ENCODE results near the gene METTL5. TPM values are rescaled to one million over a fixed set of nuclear protein-coding genes. Genes with fewer than 3 reads are reported as not detected.

The METTL5 gene
- total RNA-seq, 1 experiment from 2014 or later, result 97.3 TPM

DNA sequence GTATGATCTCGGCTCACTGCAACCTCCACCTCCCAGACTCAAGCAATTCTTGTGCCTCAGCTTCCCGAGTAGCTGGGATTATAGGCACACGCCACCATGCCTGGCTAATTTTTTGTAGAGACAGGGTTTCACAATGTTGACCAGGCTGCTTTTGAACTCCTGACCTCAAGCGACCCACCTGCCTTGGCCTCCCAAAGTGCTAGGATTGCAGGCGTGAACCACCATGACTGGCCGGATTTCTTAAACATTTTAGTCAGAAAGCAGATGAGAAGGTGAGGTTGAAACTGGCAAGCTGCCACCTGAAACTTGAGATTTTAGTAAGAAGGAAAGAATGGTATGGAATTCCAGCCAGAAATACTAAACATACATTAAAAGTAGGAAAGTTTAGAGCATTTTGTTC, 59.2 kb downstream of the METTL5 start:
- POLR2A ChIA-PET (ENCODE audit: low non-redundant PET), result no interaction called here
- TF ChIP-seq CTCF (conservative IDR thresholded peaks at IDR 0.05; ENCODE audit: low read depth, low read length) (no peak), EZH2 (IDR thresholded peaks at IDR 0.05; ENCODE audit: borderline replicate concordance, low read depth, low read length, poor library complexity, severe bottlenecking) (no peak)
- no peak for DNase-seq (ENCODE audit: low spot score)
- Histone ChIP-seq H3K27me3 (replicated peaks; ENCODE audit: insufficient read depth, low read depth, low read length, poor library complexity) (no peaks in the 10 kb centered on the region), H3K4me1 (ENCODE audit: insufficient read depth, low read length, poor library complexity, severe bottlenecking) (no peaks in the 10 kb centered on the region), H3K4me3 (ENCODE audit: low read depth, low read length, poor library complexity, severe bottlenecking) (no peak overlapping the region), H3K27ac (ENCODE audit: low read depth, low read length, poor library complexity, severe bottlenecking) (no peak overlapping the region), H3K9me3 (ENCODE audit: low read depth, low read length, poor library complexity, severe bottlenecking) (no peaks in the 10 kb centered on the region), H3K36me3 (ENCODE audit: insufficient read depth, low read length, poor library complexity, severe bottlenecking) (no peaks in the 10 kb centered on the region)
- no TSS peak for BruUV-seq (replicated peaks)
- CTCF ChIA-PET, result no interaction called here
- intact Hi-C loops (cut with micrococcal nuclease; ENCODE audit: unreplicated experiment), result no loop called here

- no peak for DNase-seq (ENCODE audit: low spot score)
These were observed 62.8 kb downstream of the METTL5 start for GRCh38 chr2:169761970-169762292.

More at GRCh38 chr2:169761970-169762292, 62.8 kb downstream of the METTL5 start:
- CTCF ChIA-PET, result no interaction called here
- POLR2A ChIA-PET (ENCODE audit: low non-redundant PET), result no interaction called here
- intact Hi-C loops (cut with micrococcal nuclease; ENCODE audit: unreplicated experiment), result no loop called here
- peaks cover 8% of the 10 kb centered on the region for H3K4me1 ChIP-seq (ENCODE audit: insufficient read depth, low read length, poor library complexity, severe bottlenecking)
- no peak for TF ChIP-seq CTCF (conservative IDR thresholded peaks at IDR 0.05; ENCODE audit: low read depth, low read length)
- TF ChIP-seq EZH2 (IDR thresholded peaks at IDR 0.05; ENCODE audit: borderline replicate concordance, low read depth, low read length, poor library complexity, severe bottlenecking), result no peak
- no peaks in the 10 kb centered on the region for H3K27me3 ChIP-seq (replicated peaks; ENCODE audit: insufficient read depth, low read depth, low read length, poor library complexity)
- no peaks in the 10 kb centered on the region for H3K9me3 ChIP-seq (ENCODE audit: low read depth, low read length, poor library complexity, severe bottlenecking)
- no peaks in the 10 kb centered on the region for H3K36me3 ChIP-seq (ENCODE audit: insufficient read depth, low read length, poor library complexity, severe bottlenecking)
- no TSS peak for BruUV-seq (replicated peaks)
- H3K27ac ChIP-seq (ENCODE audit: low read depth, low read length, poor library complexity, severe bottlenecking), result no peak overlapping the region
- no peak overlapping the region for H3K4me3 ChIP-seq (ENCODE audit: low read depth, low read length, poor library complexity, severe bottlenecking)

Other genes with a start within 250 kb of the METTL5 start
- gene PPIG, start 240.6 kb downstream of the METTL5 start, total RNA-seq (2021), result 69.1 and 69.8 TPM in 2 replicates
- gene CFAP210, start 130.5 kb downstream of the METTL5 start, total RNA-seq (2021), result 0.37 and 0.83 TPM in 2 replicates
- gene PHOSPHO2, start 130.4 kb downstream of the METTL5 start, total RNA-seq (2021), result 6.9 TPM in 2 replicates
- 48.4 and 50.1 TPM in 2 replicates for gene KLHL23, start 91.1 kb downstream of the METTL5 start, total RNA-seq (2021)
- gene SSB, start 26.0 kb downstream of the METTL5 start, total RNA-seq (2021), result 219 and 231 TPM in 2 replicates
- gene UBR3, start 2.5 kb upstream of the METTL5 start, total RNA-seq (2021), result 48.9 and 51.7 TPM in 2 replicates

Measured in A673 (cell line).